IMR-90 (cell line): ENCODE data around the gene S1PR2. TPM values are rescaled to one million over a fixed set of nuclear protein-coding genes. Genes with fewer than 3 reads are reported as not detected.

Experiments
- ATAC-seq: fragments of 200-7000 bp; cut with Tn5 transposase; 2 replicates; pipeline ENCODE4 v1.9.1; 2020; ENCODE audit warnings: low read depth, mild to moderate bottlenecking, moderate library complexity
- BruUV-seq: library from RNA; stranded (reverse); fragments of 400-500 nt; replicated peaks from 2 replicates; lab custom pipeline; 2021; lab: Mats Ljungman, UMichigan
- CTCF ChIA-PET: fragments of 300-600 bp; formaldehyde crosslinking; extraction: SDS; loops from one replicate; lab custom pipeline; 2021; ENCODE audit warnings: antibody characterized with exemption; lab: Yijun Ruan, JAX
- POLR2A ChIA-PET: fragments of 300-600 bp; sonication (Branson Sonifier 250); formaldehyde crosslinking; loops from one replicate; lab custom pipeline; 2022; ENCODE audit warnings: antibody characterized with exemption; ENCODE audit not compliant: unreplicated experiment; lab: Charles Lee
- DNase-seq: peaks from one replicate; pipeline ENCODE4 v3.0.0; 2013
- H2AFZ ChIP-seq: replicated peaks from 2 replicates; pipeline ENCODE3; 2013; ENCODE audit warnings: low read length, mild to moderate bottlenecking; ENCODE audit not compliant: poor library complexity
- H2AK5ac ChIP-seq: 2 replicates; pipeline ENCODE4 v1.6.1; 2013; ENCODE audit warnings: low read depth, low read length, inconsistent platforms
- H2AK9ac ChIP-seq: replicated peaks from 2 replicates; pipeline ENCODE3; 2013; ENCODE audit warnings: mild to moderate bottlenecking, low read depth, low read length, moderate library complexity; ENCODE audit not compliant: poor library complexity
- H2BK120ac ChIP-seq: 2 replicates; pipeline ENCODE4 v1.6.1; 2013; ENCODE audit warnings: low read depth, low read length, inconsistent platforms
- H2BK15ac ChIP-seq: 3 replicates; pipeline ENCODE4 v1.6.1; 2013; ENCODE audit warnings: low read depth, low read length, inconsistent platforms
- H2BK20ac ChIP-seq: 2 replicates; pipeline ENCODE4 v1.6.1; 2013; ENCODE audit warnings: low read depth, mild to moderate bottlenecking, inconsistent platforms, low read length, moderate library complexity
- H2BK5ac ChIP-seq: 2 replicates; pipeline ENCODE4 v1.6.1; 2013; ENCODE audit warnings: mild to moderate bottlenecking, low read depth, low read length, inconsistent platforms; ENCODE audit not compliant: poor library complexity, severe bottlenecking
- H3K14ac ChIP-seq: replicated peaks from 2 replicates; pipeline ENCODE4 v1.6.1; 2013; ENCODE audit warnings: low read depth, low read length, inconsistent platforms
- H3K18ac ChIP-seq: 2 replicates; pipeline ENCODE4 v1.6.1; 2013; ENCODE audit warnings: low read depth, low read length, control low read depth
- H3K23ac ChIP-seq: 2 replicates; pipeline ENCODE4 v1.6.1; 2013; ENCODE audit warnings: low read depth, low read length, inconsistent platforms
- H3K27ac ChIP-seq: 2 replicates; pipeline ENCODE4 v1.5.1; 2013; ENCODE audit warnings: mild to moderate bottlenecking, control low read depth, low read length; ENCODE audit not compliant: insufficient read depth
- H3K27me3 ChIP-seq: 2 replicates; pipeline ENCODE4 v1.6.1; 2013; ENCODE audit warnings: low read length; ENCODE audit not compliant: control insufficient read depth, insufficient read depth
- H3K36me3 ChIP-seq: 2 replicates; pipeline ENCODE4 v1.6.1; 2013; ENCODE audit warnings: low read length, mixed read lengths; ENCODE audit not compliant: control insufficient read depth, insufficient read depth
- H3K4ac ChIP-seq: 2 replicates; pipeline ENCODE4 v1.6.1; 2013; ENCODE audit warnings: low read depth, low read length, inconsistent platforms
- H3K4me1 ChIP-seq: 2 replicates; pipeline ENCODE4 v1.6.1; 2013; ENCODE audit warnings: low read length, mixed read lengths; ENCODE audit not compliant: control insufficient read depth, insufficient read depth
- H3K4me2 ChIP-seq: 2 replicates; pipeline ENCODE4 v1.6.1; 2013; ENCODE audit warnings: low read depth, mild to moderate bottlenecking, control low read depth, low read length, moderate library complexity
- H3K4me3 ChIP-seq: 2 replicates; pipeline ENCODE4 v1.5.1; 2013; ENCODE audit warnings: low read depth, mild to moderate bottlenecking, control low read depth, low read length, moderate library complexity; ENCODE audit not compliant: insufficient read depth
- H3K56ac ChIP-seq: 2 replicates; pipeline ENCODE4 v1.6.1; 2013; ENCODE audit warnings: low read length, inconsistent platforms; ENCODE audit not compliant: insufficient read depth; ENCODE audit errors: extremely low read depth
- H3K79me1 ChIP-seq, 2 experiments: 2 replicates each; pipeline ENCODE4 v1.6.1; 2013; ENCODE audit warnings: low read length in 2 of 2, inconsistent platforms in 1 of 2, low read depth in 1 of 2
- H3K9ac ChIP-seq: 2 replicates; pipeline ENCODE4 v1.6.1; 2013; ENCODE audit warnings: low read depth, low read length, control low read depth
- H3K9me1 ChIP-seq: 2 replicates; pipeline ENCODE4 v1.6.1; 2013; ENCODE audit warnings: low read length, inconsistent platforms; ENCODE audit not compliant: insufficient read depth
- H3K9me3 ChIP-seq: 2 replicates; pipeline ENCODE4 v1.6.1; 2013; ENCODE audit warnings: low read length; ENCODE audit not compliant: control insufficient read depth, insufficient read depth
- H4K20me1 ChIP-seq: 2 replicates; pipeline ENCODE4 v1.6.1; 2013; ENCODE audit warnings: low read length, inconsistent platforms; ENCODE audit not compliant: insufficient read depth
- H4K5ac ChIP-seq: 2 replicates; pipeline ENCODE4 v1.6.1; 2013; ENCODE audit warnings: mild to moderate bottlenecking, low read depth, low read length, control low read depth
- H4K8ac ChIP-seq, 2 experiments: 2 replicates each; pipeline ENCODE4 v1.6.1; 2013; ENCODE audit warnings: low read depth in 2 of 2, low read length in 2 of 2, control low read depth in 1 of 2, inconsistent platforms in 1 of 2
- H4K91ac ChIP-seq: 2 replicates; pipeline ENCODE4 v1.6.1; 2013; ENCODE audit warnings: low read depth, low read length, inconsistent platforms; ENCODE audit not compliant: insufficient read depth
- BHLHE40 ChIP-seq: fragments of 150-350 bp; IDR thresholded peaks from 2 replicates; pipeline ENCODE4 v1.6.1; 2016; ENCODE audit warnings: mild to moderate bottlenecking, low read depth, low read length
- CEBPB ChIP-seq: IDR thresholded peaks from 2 replicates; pipeline ENCODE4 v1.6.1; 2012; ENCODE audit warnings: low read depth, low read length, improper control_type of control experiment
- CHD1 ChIP-seq: IDR thresholded peaks from 2 replicates; pipeline ENCODE4 v1.6.1; 2012; ENCODE audit warnings: low read depth, low read length, improper control_type of control experiment
- CTCF ChIP-seq: conservative IDR thresholded peaks from 2 replicates; pipeline ENCODE4 v1.5.1; 2012; ENCODE audit warnings: mild to moderate bottlenecking, low read depth, low read length, improper control_type of control experiment
- ELK1 ChIP-seq: fragments of 150-350 bp; IDR thresholded peaks from 2 replicates; pipeline ENCODE4 v1.6.1; 2016; ENCODE audit warnings: low read depth, mild to moderate bottlenecking, low read length, moderate library complexity, borderline replicate concordance
- FOS ChIP-seq: fragments of 150-350 bp; IDR thresholded peaks from 2 replicates; pipeline ENCODE4 v1.6.1; 2016; ENCODE audit warnings: low read depth, low read length
- MAFK ChIP-seq: IDR thresholded peaks from 2 replicates; pipeline ENCODE4 v1.6.1; 2012; ENCODE audit warnings: low read depth, low read length, improper control_type of control experiment
- MAZ ChIP-seq: IDR thresholded peaks from 2 replicates; pipeline ENCODE4 v1.6.1; 2012; ENCODE audit warnings: low read depth, mild to moderate bottlenecking, low read length, improper control_type of control experiment, moderate library complexity, borderline replicate concordance
- MXI1 ChIP-seq: IDR thresholded peaks from 2 replicates; pipeline ENCODE4 v1.6.1; 2012; ENCODE audit warnings: low read depth, mild to moderate bottlenecking, low read length, moderate library complexity, borderline replicate concordance
- NFE2L2 ChIP-seq: fragments of 150-350 bp; IDR thresholded peaks from 2 replicates; pipeline ENCODE4 v1.6.1; 2016; ENCODE audit warnings: low read depth, mild to moderate bottlenecking, low read length
- RAD21 ChIP-seq: IDR thresholded peaks from 2 replicates; pipeline ENCODE4 v1.6.1; 2012; ENCODE audit warnings: low read length, improper control_type of control experiment
- RCOR1 ChIP-seq: IDR thresholded peaks from 2 replicates; pipeline ENCODE4 v1.6.1; 2012; ENCODE audit warnings: mild to moderate bottlenecking, low read length, improper control_type of control experiment; ENCODE audit not compliant: insufficient replicate concordance
- RFX5 ChIP-seq: IDR thresholded peaks from 2 replicates; pipeline ENCODE4 v1.8.0; 2012; ENCODE audit warnings: low read depth, mild to moderate bottlenecking, low read length, moderate library complexity
- SMC3 ChIP-seq: fragments of 150-350 bp; IDR thresholded peaks from 2 replicates; pipeline ENCODE4 v1.6.1; 2016; ENCODE audit warnings: low read depth, mild to moderate bottlenecking, antibody characterized with exemption, low read length, moderate library complexity
- USF2 ChIP-seq: fragments of 150-350 bp; IDR thresholded peaks from 2 replicates; pipeline ENCODE4 v1.6.1; 2017; ENCODE audit warnings: mild to moderate bottlenecking, antibody characterized with exemption, low read length, low read depth
- WGBS, 2 experiments: methylation state at CpG; one replicate each; pipeline versions ENCODE4 v1.1.5 to v1.1.7; 2013; ENCODE audit warnings: missing lambda C conversion rate in 2 of 2; ENCODE audit not compliant: insufficient read length in 1 of 2; ENCODE audit errors: extremely low coverage in 2 of 2; 5-methylcytosine and 5-hydroxymethylcytosine counted together
- dilution Hi-C: fragments of 300-500 bp; cut with HindIII; formaldehyde crosslinking; loops from one replicate; pipeline ENCODE4 v1.14.3; 2018; ENCODE audit warnings: low sequenced_read_pairs; ENCODE audit not compliant: unreplicated experiment
- in situ Hi-C: fragments of 300-500 bp; cut with MboI; formaldehyde crosslinking; loops from 3 replicates; pipeline ENCODE4 v1.14.3; 2019; ENCODE audit warnings: low sequenced_read_pairs, inconsistent platforms, mixed read lengths
- intact Hi-C: fragments of 100-400 bp; cut with micrococcal nuclease; formaldehyde crosslinking; loops from 2 replicates; pipeline ENCODE4 v1.10.0; 2022
- polyA plus RNA-seq, 3 experiments: library from polyadenylated mRNA; depleted of rRNA; stranded (reverse); fragments of >200 nt; gene quantifications; 2 replicates each; pipeline ENCODE4 v1.2.3, GENCODE V29; 2012; ENCODE audit warnings: low replicate concordance in 1 of 3
- total RNA-seq: library from RNA; depleted of rRNA; stranded (reverse); fragments of >200 nt; gene quantifications from 2 replicates; pipeline ENCODE4 v1.2.3, GENCODE V29; 2012

The S1PR2 gene
- total and polyA plus RNA-seq, 2 of the 4 experiments (the other 2 are of a cell fraction): 14.0 to 15.0 TPM

DNA sequence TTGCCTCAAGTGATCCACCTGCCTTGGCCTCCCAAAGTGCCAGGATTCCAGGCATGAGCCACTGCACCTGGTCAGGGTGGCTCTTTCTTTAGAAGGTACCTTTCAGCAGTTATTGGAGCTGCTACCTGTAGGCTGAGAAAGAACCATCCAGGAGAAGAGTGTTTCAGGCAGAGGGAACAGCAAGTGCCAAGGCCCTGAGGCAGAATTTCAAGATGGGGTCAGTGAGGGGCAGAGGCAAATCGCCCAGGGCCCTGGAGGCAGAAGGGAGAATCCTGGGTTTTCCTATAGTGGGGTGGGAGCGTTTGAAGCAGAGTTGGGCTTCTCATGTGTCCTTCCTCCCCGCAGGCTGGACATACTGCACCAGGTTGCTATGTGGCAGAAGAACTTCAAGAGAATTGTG lies 23.1 kb upstream of the S1PR2 start:
- Histone ChIP-seq H3K27ac (no peak overlapping the region), H3K9me3 (no peaks in the 10 kb centered on the region), H3K9me1 (no peaks in the 10 kb centered on the region), H4K5ac (no peak overlapping the region), H3K23ac (no peak overlapping the region), H4K91ac (no peak overlapping the region), H3K4me1 (0 out of 2 replicates have a peak, but pooled peaks cover 2% of the 10 kb centered on the region), H3K4me2 (no peak overlapping the region), H4K8ac (no peak overlapping the region), H3K36me3 (peaks cover 32% of the 10 kb centered on the region), H2AK9ac (no peak overlapping the region), H3K4me3 (no peak overlapping the region), H2AFZ (no peak overlapping the region), H3K56ac (no peak overlapping the region), H3K18ac (no peak overlapping the region), H3K4ac (no peak overlapping the region), H4K20me1 (no peaks in the 10 kb centered on the region), H2BK120ac (no peak overlapping the region), H2AK5ac (no peak overlapping the region), H3K9ac (no peak overlapping the region), H3K79me1 (peaks cover 10 to 32% of the 10 kb centered on the region in 2 experiments), H3K14ac (no peak overlapping the region), H3K27me3 (no peaks in the 10 kb centered on the region), H2BK5ac (no peak overlapping the region), H2BK15ac (no peak overlapping the region), H2BK20ac (no peak overlapping the region)
- no peak for ATAC-seq
- in situ Hi-C loops: no loop called here
- no peak for DNase-seq
- BruUV-seq: no TSS peak
- POLR2A ChIA-PET: no interaction called here
- intact Hi-C loops: loop anchor here (5.0 to 10.0 kb wide), 3 partner anchors 82 to 229 kb away; partner anchors contain the start of gene PPAN
- dilution Hi-C loops: no loop called here
- TF ChIP-seq MAZ (no peak), CTCF (no peak), BHLHE40 (no peak), CEBPB (no peak), USF2 (no peak), SMC3 (no peak), RCOR1 (no peak), RAD21 (no peak), CHD1 (no peak), ELK1 (no peak), MXI1 (no peak), NFE2L2 (no peak), FOS (no peak), RFX5 (no peak), MAFK (no peak)
- CTCF ChIA-PET: no interaction called here
- 100% methylated on average over 1 of the region's 3 CpGs; no CpG with 5 or more reads in 1 of the 2 experiments for WGBS, 2 experiments
